Kidney glomerular epithelial cell (primary cell): ENCODE measurements around the gene DUSP2.

Source experiments
- DNase-seq: peaks from one replicate; lab custom pipeline; 2025; lab: John Stamatoyannopoulos, UW

DUSP2 gene

GRCh38 chr2:96113951-96114350 is 31.3 kb downstream of the DUSP2 start:
- no peak for DNase-seq

GRCh38 chr2:96113367-96113677 is 31.9 kb downstream of the DUSP2 start:
- no peak for DNase-seq

- no peak for DNase-seq
These were observed 32.5 kb downstream of the DUSP2 start for GRCh38 chr2:96112501-96113366.

- no peak for DNase-seq
These were observed 33.3 kb downstream of the DUSP2 start for GRCh38 chr2:96111823-96112500.

- no peak for DNase-seq
These were observed 34.0 kb downstream of the DUSP2 start for GRCh38 chr2:96111257-96111640.

- DNase-seq, result no peak
These were observed 34.5 kb downstream of the DUSP2 start for GRCh38 chr2:96110621-96111256.

- DNase-seq, result no peak
These were observed 35.2 kb downstream of the DUSP2 start for GRCh38 chr2:96109931-96110511.

- no peak for DNase-seq
These were observed 35.9 kb downstream of the DUSP2 start for GRCh38 chr2:96109361-96109680.

- no peak for DNase-seq
These were observed 36.5 kb downstream of the DUSP2 start for GRCh38 chr2:96108541-96109360.

GRCh38 chr2:96108151-96108540 is 37.1 kb downstream of the DUSP2 start:
- no peak for DNase-seq

- no peak for DNase-seq
These were observed 37.6 kb downstream of the DUSP2 start for GRCh38 chr2:96107708-96108065.

GRCh38 chr2:96106991-96107707 is 38.1 kb downstream of the DUSP2 start:
- no peak for DNase-seq

- DNase-seq, result no peak
These were observed 39.1 kb downstream of the DUSP2 start for GRCh38 chr2:96105994-96106715.

- no peak for DNase-seq
These were observed 39.9 kb downstream of the DUSP2 start for GRCh38 chr2:96105152-96105915.

GRCh38 chr2:96104487-96104861 is 40.8 kb downstream of the DUSP2 start:
- DNase-seq, result no peak

GRCh38 chr2:96103761-96104486 is 41.3 kb downstream of the DUSP2 start:
- no peak for DNase-seq

GRCh38 chr2:96103187-96103601 is 42.0 kb downstream of the DUSP2 start:
- no peak for DNase-seq

- DNase-seq, result no peak
These were observed 42.5 kb downstream of the DUSP2 start for GRCh38 chr2:96102596-96103186.

GRCh38 chr2:96100893-96101304 is 44.3 kb downstream of the DUSP2 start:
- DNase-seq, result no peak
